NK-92 (cell line): ENCODE results near the gene TRAF2.

Experiments used
- DNase-seq: peaks from one replicate; lab custom pipeline; 2025; ENCODE audit not compliant: unreplicated experiment; lab: John Stamatoyannopoulos, UW

Gene TRAF2

DNA sequence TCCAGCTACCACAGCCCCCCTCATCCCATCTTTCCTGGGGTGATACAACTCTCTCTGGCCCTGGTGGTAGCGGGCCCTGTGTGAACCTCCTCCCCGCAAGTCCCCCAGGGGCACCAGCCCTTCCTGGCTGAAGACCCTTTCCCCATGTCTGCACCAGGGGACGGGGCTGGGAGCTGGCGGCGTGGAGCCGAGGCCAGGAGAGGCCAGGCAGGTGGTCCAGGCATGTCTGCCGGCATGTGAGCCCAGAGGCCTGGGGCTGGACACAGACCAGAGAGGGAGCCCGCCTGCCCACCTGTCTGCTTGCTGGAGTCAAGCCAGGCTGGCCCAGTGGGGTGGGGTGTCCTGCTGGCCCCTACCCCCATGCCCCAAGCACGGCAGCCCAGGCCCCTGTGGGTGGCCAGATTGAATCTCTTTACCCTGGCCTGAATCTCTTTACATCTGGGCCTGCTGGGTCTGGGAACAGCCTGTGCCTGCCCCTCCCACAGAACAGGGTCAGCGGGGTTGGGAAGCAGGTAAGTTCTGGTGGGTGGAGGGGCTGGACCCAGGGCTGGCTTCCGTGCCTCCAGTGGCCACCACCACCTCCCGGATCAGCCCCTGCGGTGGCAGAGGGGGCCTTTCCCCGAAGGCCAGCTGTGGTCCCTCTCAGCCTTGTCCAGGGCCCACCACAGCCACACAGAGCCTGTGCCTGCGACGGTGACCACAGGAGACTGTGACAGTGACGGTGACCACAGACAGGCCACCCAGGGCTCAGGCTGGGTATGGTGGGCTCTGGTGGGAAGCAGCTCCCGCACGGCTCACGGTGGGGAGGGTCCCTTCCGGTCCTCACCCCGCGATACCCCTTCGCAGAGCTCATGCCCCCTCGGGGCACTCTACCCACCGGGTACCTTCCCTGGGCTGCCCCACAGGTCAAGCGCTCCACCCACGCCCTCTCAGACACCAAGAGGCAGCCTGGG lies 72.9 kb downstream of the TRAF2 start:
- no peak for DNase-seq

DNA sequence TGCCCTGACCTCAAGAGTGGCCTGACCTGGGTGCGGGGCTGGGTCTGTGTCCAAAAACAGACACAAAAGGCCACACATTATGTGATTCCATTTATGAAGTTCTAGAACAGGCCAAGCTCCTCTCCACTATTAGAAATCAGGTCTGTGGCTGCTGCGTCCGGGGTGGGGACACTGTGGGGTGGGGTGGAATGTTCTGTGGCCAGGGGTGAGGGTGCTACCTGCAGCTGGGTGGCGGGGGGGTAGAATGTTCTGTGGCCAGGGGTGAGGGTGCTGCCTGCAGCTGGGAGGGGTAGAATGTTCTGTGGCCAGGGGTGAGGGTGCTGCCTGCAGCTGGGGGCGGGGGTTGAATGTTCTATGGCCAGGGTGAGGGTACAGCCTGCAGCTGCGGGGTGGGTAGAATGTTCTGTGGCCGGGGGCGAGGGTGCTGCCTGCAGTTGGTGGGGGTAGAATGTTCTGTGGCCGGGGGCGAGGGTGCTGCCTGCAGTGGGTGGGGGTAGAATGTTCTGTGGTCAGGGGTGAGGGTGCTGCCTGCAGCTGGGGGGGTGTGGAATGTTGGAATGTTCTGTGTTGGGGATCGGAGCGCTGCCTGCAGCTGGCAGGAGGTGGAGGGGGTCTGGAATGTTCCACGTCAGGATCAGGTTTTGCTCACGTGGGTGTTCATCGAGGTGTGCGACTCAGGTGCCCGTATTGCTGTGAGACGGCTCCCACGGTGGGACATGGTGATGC lies 74.1 kb downstream of the TRAF2 start:
- no peak for DNase-seq

DNA sequence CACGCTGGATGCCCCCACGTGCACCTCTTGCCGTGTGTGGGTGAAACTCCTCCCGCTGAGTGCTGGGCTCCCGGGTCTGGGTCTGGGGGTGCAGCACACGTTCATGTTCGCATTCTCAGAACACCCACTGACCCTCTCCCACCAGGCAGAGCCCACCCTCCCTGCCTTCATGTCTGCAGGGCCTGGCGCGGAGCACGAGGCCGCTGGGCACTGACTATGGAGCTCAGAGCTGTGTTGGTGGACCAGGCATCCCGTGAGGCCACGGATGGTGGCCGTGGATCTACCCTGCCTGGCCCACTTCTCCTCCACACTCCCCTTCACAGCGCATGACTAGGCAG lies 74.6 kb downstream of the TRAF2 start:
- DNase-seq: no peak

DNA sequence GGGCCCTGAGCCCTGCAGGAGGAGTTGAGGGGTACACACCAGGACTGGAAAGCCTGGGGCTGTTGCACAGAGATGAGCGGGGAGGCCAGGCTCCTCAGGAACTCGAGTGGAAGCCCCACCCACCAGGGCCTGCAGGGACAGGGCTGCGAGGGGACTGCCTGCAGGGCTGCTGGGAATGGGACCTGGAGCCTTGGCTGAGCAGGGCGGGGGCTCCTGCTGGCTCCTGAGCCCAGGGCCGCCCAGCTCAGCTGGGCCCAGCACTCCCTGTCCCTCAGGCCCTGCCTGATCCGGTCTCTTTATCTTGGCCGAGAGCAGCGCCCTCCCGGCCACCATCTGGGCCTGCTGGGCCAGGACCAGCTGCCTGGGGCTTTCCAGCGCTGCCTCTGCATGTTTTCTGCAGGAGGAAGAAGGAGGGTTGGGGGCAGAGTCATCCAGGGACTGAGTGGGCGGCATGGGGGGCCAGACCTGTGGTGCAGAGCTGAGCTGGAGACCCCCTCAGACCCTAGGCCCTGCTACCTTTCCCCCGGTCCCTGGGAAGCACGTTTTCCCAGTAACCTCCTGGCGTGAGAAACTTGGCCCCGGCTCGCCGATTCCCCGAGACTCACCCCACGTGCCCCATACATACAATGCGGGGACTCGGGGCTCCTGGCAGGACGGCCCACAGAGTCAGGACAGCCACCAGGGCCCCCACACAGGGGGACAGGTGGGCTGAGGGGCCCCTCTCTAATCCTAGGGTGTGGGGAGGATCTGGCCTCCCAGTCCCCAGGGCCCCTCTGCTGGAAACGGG lies 75.2 kb downstream of the TRAF2 start:
- DNase-seq: no peak

DNA sequence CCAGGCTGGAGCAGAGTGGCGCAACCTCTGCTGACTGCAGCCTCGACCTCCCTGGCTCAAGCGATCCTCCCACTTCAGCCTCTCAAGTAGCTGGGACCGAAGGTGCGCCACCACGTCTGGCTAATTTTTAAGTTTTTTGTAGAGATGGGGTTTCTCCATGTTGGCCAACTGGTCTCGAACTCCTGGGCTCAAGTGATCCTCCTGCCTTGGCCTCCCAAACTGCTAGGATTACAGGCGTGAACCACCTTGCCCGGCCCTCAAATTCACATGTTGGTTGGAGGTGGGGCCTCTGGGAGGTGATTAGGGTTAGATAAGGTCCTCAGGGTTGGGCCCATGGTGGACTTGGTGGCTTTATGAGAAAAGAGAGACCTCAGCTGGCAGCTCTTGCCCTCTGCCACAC lies 75.8 kb downstream of the TRAF2 start:
- no peak for DNase-seq

DNA sequence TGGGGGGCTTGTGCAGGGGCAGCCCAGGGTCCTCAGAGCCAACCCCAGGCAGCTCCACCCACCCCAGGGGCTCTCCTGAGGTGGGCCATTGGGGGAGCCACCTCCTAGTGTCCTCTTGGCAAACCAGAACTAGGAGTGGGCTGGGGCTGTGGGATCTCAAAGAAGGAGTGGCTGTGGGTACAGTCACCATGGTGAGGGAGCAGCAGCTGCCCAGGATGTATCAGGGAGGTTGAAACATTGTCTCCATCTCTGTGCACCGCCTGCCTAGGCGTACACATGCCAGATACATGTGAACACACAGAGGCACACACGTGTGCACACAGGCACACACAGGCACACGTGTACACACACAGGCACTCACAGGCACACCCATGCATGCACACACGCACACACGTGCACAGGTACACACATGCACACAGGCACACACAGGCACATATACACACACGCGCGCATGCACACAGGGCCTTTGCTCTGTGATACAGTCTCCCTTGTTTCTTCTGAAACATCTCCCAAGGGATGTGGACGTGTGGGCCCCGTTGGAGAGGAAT lies 76.5 kb downstream of the TRAF2 start:
- no peak for DNase-seq

DNA sequence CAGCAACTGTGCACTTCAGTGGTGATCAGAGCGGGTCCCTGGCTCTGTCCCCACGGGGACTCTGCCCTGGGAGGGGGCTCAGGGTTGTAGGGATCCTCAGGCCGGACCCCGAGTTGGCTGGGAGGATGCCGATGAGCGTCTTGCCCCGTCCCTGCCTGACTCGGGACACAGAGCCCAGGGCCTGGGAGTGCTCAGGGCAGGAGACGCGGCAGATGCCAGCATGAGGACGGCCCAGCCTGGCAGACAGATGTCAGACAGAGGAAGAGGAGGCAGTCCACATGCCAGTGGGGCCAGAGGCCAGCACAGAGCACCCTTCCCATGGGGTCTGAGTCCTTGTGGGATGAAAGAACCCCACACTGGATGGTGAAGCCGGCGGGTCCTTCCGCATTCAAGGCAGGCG lies 77.0 kb downstream of the TRAF2 start:
- DNase-seq: no peak

DNA sequence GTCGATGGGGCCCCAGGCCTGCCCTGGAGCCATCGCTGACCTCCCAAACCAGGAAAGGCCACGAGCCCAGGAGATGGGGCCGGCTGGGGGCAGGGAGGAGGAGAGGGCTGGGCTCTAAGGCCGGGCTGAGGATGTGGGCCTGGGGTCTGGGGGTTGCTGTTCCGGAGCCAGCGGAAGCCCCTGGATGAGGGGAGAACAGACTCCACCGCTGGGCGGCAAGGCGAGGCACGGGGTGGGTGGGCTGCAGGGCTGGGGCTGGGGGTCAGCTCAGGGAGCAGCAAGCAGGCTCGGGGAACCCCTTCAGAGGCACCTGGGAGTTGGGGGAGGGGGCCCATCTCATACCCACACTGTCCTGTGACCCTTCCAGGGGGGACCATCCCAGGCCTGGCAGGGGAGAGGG lies 77.4 kb downstream of the TRAF2 start:
- DNase-seq: no peak

DNA sequence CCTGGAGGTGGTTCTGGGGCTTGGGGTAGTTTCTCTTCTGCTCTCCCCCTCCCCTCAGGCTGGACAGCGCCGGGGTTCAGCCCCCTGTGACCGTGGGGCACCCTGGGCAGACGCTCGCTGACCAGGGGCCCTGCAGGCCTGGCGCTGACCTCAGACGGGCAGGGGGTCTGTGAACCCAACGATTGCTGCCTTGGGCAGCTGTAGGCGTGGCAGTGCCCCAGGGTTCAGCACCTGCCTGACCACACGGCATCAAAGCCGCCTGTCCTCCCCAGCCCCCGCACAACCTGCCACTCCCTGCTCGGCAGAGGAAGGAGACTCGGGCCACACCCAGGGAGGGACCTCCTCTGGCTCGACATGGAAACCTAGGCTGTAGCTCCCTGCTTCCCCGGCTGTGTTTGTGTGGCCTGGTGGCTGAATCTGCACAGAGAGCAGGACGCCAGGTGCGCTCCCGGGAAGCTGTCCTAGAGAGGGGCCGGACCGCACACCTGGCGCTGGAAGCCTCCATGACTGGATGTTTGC lies 77.9 kb downstream of the TRAF2 start:
- DNase-seq: no peak

DNA sequence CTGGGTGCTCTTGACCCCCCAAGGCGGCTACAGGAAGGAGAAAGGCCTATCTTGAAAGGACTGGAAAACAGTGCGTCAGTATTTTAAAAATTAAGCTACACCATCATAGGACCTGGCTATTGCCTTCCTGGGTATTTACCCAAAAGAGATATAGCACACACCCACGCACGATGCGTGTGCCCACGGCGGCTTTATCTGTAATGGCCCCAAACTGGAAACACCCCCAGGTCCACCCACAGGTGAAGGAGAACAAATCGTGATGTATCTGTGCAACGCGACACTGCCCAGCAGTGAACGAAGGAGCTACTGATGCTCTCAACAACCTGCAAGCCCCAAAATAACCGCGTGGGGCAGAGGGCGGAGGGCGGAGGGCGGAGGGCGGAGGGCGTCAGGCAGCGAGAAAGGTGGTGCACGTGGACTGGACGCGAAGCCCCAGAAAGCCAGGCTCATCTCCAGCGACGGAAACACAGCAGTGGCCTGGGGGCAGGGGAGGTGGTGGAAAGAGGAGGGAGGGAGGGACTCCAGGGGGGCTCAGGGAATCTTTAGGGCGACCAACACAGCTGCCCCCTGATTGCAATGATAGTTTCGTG lies 78.6 kb downstream of the TRAF2 start:
- DNase-seq: no peak

DNA sequence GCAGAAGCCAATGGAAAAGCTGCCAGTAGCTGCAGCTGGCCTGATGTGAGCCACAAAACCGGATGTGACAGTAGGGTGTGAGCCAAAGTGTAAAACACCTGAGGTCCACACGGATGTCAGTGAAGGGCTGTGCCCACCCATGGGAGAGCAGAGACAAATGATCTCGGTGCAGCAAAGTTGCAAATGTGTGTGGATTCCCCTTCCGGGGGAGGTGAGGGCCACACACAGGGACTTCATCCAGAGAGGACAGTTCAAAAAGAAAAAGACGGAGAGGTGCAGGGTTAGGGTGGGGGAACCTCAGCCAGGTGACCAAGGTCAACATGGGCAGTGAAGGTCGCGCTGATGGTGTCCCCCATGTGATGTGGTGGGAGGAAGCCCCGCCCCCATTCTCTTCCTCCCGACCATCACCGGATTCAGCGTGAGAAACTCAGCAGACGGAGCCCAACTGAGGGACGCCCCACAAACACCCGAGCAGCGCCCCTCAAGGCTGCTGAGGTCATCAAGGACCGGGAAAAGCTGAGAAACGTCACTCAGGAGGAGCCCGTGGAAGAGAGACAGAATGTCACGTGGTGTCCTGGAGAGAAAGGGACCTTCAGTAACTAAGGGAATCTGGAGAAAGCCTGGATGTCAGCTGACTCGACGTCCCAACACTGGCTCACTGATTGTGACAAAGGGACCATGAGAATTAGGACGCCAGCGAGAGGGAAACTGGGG lies 79.6 kb downstream of the TRAF2 start:
- DNase-seq: no peak

DNA sequence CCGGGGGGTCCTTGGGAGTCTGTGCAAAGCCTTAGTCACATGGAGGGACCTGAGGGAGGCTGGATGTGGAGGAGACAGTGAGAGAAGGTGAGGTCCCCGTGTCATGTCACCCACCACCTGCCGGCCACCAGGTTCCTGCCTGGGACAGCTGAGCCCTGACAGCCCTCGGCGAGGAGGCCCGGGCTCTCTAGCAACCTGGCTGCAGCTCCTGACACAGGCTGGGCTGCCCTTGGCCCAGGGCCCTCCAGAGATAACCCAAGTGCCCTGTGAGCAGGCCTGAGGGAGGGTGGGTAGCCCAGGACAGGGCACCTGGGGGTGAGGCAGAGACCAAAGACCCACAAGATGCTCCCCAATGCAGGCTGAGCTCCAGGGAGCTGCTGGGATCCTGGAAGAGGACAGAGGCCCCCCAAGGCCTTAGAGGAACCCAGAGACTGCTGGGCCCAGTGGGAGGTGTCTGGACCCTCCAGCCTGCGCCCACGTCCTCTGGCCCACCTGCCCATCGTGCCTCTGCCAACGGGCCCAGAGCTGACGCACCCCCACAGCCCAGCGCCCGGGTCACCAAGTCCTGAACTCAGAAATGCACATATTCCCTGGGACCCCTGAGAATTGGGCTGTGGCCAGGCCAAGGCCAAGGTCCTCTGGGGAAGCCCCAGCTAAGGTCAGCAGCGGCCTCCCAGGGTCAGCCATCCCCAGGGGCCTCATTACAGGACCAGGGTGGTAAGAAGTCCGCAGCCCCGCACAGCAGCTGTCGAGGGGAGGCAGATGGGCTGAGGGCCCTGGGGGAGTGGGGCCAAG lies 82.2 kb downstream of the TRAF2 start:
- DNase-seq: no peak

DNA sequence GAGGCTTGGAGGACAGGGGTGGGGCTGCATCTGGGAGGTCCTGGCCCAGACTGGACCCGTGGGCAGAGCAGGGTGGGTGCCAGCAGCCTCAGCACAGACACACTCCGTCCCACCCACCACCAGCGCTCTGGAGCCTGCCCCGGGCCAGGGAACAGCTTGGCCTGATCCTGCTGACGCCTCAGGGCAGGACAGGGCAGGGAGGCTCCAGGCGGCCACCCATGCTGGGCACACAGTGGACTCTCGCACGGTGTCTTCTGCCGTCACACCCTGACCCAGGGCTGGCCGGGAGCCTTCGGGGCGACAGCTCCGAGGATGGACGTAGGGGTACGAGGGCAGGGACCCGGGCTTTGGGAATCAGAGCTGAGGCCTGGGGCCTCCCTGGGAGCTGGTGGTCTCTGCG lies 82.8 kb downstream of the TRAF2 start:
- no peak for DNase-seq

DNA sequence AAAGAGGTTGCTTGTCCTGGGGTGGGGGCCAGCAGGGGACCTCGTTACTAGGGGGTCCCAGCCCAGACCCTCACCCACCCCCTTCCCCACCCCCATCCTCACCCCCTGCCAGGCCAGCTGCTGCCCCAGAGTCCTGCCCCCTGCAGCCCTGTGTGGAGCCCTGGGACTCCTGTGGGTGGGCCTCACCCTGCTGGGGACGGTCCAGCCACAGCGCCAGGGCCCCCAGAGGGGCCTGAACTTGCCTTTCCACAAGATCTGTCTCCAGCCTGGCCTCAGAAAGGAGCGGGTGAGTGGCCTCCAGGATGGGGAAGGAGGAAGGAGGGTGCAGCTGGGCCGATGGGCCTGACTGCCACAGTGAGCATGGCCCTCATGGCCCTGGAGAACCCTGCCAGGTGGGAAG lies 83.5 kb downstream of the TRAF2 start:
- no peak for DNase-seq

DNA sequence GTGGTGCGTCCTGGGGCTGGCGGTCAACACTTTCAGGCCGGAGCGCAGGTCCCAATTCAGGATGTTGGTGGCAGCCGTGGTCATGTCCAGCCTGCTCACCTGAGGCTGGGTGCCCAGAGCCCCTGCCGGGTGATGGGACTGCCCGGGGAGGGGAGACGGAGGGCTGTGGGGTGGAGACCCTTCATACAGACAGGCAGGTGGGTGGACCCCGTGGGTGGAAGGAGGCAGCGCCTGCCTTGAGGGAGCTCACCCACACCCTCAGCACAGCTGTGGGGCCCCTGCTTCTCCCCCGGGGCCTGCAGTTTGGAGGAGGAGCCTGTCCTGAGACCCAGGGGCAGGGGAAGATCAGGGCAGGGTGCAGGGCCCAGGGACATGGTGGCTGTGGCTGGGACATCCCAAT lies 84.0 kb downstream of the TRAF2 start:
- no peak for DNase-seq

DNA sequence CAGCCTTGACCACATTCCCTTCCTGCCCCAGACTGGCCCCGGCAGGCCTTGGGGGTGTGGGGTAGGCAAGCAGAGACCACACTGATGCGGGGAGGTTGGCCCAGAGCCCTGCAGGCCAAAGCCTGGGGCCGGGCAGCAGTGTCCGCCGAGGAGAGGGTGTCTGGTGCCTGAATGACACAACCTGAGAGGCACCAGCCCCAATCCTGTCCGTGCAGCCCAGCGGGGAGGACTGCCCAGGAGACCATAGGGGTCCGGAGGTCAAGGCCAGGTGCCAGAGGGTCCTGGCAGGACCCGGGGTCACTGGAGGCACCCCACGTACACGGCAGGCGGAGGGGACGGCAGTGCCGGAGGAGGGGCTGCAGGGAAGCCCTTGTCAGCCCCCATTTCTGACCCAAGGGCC lies 85.4 kb downstream of the TRAF2 start:
- DNase-seq: no peak

DNA sequence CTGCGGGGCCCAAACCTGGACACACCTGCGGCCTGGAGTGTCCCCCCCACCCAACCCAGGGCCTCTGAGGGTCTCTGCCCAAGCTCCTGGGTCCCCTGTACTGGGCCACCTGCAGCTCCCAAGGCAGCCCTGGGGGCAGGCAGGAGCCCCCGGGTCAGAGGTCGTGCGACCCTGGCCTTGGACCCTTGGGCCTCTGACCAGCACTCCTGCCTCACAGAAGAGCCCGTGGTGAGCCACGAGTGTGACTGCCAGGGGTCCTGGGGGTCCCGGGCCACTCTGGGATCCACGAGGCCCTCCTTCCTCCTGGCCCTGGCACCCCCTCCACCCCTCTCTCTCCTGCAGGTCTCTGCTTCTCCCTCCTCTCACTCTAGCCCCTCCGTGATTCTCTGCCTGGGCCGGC lies 86.0 kb downstream of the TRAF2 start:
- no peak for DNase-seq

DNA sequence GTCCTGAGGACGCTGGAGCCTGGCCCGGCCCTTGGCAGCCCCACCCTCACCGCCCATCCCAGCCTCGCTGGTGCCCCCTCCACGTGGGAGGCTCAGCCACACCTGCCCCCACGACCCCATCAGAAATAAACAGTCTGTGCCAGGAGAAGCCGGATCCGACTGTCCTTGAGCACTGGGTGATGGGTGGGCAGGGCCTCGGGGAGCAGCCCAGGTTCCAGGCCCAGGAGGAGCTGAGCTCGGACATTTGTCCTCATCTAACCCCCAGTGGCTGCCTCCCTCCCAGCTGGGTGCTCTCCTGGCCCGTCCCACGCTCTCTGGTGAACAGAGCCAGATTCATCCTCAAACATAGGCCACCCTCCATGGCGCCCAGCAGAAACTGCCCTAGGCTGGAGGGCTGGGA lies 86.4 kb downstream of the TRAF2 start:
- no peak for DNase-seq
